SU-DHL-6 (cell line): Measurements from ENCODE around the gene NUTM1.

Source experiments
- EZH2phosphoT487 ChIP-seq: fragments of 200-600 bp; sonication (generic), shearing (Covaris generic); conservative IDR thresholded peaks from 2 replicates; pipeline ENCODE4 v1.6.1; 2018; ENCODE audit warnings: mild to moderate bottlenecking, antibody characterized with exemption, low read length, moderate library complexity, mixed read lengths
- TF ChIP-seq, protein P1 (sequence below): fragments of 200-600 bp; sonication (generic); IDR thresholded peaks from one replicate; pipeline ENCODE4 v1.5.1; 2017; ENCODE audit warnings: antibody characterized with exemption, mild to moderate bottlenecking, low read length, moderate library complexity; ENCODE audit not compliant: insufficient read depth, poor library complexity, severe bottlenecking

DNA sequence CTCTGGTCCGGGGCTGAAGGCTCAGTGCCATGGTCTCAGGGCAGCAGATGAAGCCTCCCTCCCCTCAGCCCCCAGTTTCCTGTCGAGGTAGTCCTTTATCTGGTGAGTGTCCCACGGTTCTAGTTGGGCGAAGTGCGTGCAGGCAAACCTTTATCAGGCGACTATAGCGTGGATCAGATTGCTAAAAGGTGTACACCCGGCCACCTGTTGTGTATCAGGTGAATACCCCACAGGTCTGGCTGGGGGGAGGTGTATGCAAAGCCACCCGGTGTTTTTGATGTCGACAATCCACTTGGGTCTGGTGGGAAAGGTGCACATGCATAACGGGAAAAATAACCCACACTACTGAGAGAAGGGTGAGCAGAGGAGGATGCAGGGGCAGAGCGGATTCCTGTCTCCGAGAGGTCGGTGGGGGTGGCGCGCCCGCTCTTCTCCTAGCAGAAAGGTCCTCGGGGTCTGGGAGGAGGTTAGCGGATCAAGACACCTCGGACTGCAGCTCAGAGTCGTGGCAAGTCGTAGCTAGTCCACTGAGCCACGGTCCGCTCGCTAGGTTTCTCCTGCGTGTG lies 6.0 kb upstream of the NUTM1 start:
- TF ChIP-seq, protein P1, sequence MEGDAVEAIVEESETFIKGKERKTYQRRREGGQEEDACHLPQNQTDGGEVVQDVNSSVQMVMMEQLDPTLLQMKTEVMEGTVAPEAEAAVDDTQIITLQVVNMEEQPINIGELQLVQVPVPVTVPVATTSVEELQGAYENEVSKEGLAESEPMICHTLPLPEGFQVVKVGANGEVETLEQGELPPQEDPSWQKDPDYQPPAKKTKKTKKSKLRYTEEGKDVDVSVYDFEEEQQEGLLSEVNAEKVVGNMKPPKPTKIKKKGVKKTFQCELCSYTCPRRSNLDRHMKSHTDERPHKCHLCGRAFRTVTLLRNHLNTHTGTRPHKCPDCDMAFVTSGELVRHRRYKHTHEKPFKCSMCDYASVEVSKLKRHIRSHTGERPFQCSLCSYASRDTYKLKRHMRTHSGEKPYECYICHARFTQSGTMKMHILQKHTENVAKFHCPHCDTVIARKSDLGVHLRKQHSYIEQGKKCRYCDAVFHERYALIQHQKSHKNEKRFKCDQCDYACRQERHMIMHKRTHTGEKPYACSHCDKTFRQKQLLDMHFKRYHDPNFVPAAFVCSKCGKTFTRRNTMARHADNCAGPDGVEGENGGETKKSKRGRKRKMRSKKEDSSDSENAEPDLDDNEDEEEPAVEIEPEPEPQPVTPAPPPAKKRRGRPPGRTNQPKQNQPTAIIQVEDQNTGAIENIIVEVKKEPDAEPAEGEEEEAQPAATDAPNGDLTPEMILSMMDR = no peak
- TF ChIP-seq EZH2phosphoT487 = no peak
